OCI-LY1 (cell line): ENCODE results near the gene LRRC8D.

ENCODE experiments used
- CTCF ChIP-seq: fragments of 200-600 bp; sonication (generic), shearing (Covaris generic); IDR thresholded peaks from 2 replicates; pipeline ENCODE4 v1.5.1; 2017; ENCODE audit warnings: mild to moderate bottlenecking, antibody characterized with exemption, low read length, moderate library complexity, mixed read lengths
- EZH2 ChIP-seq: fragments of 200-600 bp; sonication (generic), shearing (Covaris generic); IDR thresholded peaks from 2 replicates; pipeline ENCODE4 v1.8.0; 2017; ENCODE audit warnings: borderline replicate concordance, mixed run types, mild to moderate bottlenecking, antibody characterized with exemption, low read length, moderate library complexity, mixed read lengths

GRCh38 chr1:89950703-89951102, 129.9 kb downstream of the LRRC8D start:
- TF ChIP-seq CTCF (no peak), EZH2 (no peak)
